Stimulated activated CD4-positive, alpha-beta T cell treated with anti-CD3 and anti-CD28 coated beads, TNF-alpha, amount 100 ng/mL, for 4 hours (primary cell): ENCODE results near the gene RAB1B.

Source experiments
- DNase-seq, 3 experiments: peaks; one replicate each; pipeline ENCODE4 v3.0.0-alpha.2; 2020; ENCODE audit warnings: low read depth in 3 of 3

RAB1B gene

DNA sequence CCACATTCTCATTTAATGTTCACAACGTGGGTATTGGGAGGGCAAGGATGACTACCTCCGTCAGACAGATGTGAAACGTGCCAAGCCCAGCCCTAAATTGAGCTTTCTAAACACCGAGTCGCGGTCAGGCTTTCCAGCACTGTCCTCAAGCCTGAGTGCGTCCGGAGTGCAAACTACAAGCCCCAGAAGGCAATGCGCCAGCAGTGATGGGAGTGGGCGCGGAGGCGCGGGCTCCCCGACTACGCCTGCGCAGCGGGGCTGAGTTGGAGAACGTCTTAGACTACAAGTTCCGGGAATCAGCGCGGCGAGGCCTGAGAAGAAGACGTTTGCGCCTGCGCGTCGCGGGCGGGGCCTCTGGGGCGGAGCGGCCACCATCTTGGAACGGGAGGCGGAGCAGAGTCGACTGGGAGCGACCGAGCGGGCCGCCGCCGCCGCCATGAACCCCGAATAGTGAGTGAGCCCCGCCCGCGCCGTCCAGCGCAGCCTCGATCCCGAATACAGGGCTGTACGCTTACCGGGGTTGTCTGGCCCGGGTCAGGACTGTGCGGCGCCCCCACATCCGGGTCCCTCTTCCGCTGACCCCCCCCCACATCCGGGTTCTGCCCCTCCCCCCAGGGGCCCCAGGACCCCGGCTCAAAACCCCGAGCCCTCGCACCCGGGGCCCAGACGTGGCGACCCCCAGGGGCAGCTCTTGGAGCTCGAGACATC is at the start of gene RAB1B:
TSS of gene RAB1B (plus strand) at position 396 of the 708 bp plus-strand sequence. CDS start at position 437, 41 bp downstream.
- peak; percentile 99 to 100 (median 99) for DNase-seq

DNA sequence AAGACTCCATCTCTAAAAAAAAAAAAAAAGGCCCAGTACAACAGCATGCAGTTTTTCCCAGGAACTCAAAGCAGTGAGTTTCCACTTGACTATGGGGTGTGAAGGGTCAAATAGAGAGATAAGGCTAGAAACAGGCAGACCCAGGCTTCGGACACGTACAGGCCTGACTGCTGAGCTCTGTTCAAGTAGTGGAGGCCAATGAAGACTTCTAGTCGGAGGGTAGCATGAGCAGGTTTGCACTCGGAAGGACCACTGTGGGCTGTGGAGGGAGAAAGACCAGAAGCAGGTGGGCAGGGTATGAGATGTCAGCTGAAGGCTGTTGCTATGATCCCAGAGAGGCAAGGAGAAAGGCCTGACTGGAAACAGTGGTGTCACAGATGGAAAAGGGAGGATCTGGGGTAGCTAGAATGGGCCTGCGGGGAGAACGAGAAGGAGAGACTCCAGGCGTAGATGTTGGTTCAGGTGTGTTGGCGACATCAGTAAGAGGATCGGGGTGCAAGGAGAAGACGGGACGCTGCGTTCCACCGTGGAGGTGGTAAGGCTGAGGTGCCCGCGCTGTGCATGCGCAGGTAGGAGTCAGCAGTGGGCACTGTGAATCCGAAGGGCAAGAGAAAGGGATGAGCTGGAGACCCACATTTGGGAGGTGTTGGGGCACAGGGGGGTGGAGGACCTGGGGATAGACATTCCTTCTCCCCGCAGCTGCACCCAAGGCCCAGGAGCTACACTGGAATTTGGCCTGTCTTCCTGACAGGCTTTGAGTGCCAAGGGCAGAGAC is 49.4 kb upstream of the RAB1B start:
- DNase-seq = no peak

DNA sequence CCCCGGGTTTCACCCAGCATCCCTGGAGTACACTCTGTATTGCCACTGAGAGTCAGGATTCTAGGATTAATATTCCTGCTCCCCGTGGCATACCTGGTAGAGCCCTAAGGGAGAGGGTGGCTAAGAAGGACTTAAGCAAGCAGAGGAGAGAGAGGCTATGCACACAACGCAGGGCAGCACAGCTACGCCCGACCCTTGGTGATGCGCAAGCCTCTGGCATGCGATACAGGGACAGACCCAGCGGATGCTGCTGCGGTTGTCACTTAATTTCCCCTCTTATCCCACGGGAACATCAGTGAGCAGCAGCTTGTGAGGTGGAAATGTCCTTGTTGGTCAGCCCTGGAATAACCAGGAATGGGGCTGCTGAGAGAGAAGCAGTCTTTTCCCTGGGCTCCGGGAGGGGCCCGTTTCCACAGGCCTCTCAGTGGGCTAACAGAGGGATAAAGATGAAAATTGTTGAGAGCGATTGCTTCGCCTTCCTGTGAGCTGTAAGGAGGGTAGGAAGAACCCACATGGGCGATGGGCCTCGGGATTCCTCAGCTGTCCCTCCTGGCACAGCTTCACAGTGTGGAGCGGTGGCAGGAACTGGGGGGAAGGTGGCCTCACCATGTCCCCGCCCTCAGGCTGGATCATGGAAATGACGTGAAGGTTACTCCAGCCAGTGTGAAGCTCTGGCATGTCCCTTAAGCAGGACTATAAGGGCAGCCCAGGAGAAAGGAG is 48.4 kb upstream of the RAB1B start:
- DNase-seq = no peak

DNA sequence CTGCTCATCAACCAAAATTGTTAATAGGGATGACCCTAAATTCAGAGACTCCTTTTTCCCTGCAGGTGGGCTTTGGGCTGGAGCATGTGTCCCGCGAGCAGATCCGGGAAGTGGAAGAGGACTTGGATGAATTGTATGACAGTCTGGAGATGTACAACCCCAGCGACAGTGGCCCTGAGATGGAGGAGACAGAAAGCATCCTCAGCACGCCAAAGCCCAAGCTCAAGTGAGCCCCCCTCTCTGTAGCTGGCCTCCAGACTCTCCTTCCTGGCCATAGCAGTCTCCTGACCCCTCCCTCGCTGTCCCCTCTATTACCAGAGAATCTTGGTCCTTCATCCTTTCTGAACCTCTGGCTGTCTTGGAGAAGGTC is 47.9 kb upstream of the RAB1B start:
- no peak for DNase-seq

DNA sequence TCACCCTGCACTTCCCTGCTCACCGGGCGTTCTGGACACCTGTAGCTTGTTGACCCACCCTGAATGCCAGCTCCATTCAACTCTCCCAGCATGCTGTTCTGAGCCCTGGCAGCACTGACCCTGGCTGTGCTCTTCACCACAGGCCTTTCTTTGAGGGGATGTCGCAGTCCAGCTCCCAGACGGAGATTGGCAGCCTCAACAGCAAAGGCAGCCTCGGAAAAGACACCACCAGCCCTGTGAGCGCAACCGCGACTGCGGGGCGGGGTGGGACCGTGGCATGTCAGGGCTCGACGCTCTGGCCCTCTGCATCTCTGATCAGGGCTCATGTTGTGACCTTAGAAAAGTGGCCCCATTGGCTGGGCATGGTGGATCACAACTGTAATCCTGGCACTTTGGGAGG is 47.4 kb upstream of the RAB1B start:
- no peak for DNase-seq

DNA sequence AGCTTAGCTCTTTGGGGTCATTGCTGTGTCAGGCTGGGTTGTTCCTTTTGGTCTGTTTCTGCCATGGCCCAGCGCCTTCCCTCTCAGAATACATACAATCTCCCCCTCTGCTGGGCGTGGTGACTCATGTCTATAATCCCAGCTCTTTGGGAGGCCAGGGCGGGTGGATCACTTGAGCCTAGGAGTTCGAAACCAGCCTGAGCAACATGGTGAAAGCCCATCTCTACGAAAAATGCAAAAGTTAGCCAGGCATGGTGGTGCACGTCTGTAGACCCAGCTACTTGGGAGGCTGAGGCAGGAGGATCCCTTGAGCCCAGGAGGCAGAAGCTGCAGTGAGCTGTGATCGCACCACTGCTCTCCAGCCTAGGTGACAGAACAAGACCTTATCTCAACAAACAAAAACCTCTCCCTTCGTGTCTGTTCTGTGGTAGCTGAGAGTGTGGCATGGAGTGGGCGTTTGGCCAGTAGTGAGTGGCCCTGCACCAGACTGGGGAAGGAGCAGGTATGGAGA is 46.7 kb upstream of the RAB1B start:
- no peak for DNase-seq

DNA sequence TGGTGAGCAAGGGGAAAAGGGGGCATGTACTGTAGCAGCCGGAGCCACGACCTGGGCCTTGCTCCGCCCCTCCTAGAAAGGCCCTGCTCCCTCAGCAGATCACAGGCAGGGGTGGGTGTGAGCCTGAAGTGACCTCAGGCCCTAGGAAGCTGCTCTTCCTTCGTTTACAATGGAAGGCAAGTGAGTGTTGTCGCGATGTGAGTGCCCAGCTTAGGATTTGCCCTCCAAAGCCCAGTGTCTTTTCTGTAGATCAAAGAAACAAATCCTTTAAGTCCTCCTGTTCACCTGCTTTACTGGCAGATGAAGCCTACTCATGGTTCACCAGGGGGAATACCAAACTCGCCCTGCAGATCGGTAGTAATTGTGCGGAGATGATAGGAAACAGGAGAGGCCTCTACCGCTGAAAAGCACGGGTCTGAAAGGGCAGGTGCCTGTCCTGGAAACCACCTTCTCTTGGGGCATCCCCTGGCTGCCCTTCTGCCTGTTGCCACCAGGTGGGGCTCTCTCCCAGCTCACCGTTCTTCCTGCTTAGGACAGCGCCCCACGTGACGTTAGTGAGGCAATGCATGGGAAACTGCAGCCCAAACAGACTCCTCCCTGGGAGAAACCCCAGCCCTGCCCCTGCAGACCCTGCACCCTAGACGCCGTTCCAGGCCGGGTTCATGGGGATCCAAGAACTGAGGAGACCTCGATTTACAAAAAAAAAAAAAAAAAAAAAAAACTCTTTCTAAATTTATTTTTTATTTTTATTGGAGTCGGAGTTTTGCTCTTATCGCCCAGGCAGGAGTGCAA is 45.9 kb upstream of the RAB1B start:
- DNase-seq = peak; percentile 75 to 90 (median 85)

DNA sequence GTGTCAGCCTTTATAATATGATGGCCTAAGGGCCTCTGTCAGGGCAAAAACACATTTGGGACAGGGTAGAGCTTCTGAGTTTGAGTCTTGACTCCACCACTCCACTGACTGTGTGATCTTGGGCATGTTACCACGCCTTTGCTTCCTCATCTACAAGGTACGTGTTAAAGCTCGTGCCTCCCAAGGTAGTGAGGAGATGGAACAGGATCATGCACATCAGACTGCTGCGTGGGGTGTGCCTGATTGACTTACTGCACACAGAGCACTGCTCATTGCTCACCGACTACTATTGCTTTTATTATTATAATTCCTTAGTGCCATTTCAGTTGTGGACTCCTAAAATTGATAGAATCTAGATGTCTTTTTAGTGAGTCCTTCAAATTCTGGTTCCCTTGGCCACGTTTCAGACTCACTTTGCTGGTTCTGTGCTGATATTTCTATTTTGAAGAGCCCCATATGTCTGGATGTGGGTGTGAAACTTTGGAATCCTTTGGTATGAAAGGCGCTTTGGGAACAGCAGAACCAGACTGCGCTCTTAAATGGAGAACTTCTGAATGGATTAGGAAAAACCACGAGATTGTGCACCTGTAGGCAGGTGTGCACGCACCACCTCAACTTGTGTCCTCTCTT is 44.1 kb upstream of the RAB1B start:
- no peak for DNase-seq

DNA sequence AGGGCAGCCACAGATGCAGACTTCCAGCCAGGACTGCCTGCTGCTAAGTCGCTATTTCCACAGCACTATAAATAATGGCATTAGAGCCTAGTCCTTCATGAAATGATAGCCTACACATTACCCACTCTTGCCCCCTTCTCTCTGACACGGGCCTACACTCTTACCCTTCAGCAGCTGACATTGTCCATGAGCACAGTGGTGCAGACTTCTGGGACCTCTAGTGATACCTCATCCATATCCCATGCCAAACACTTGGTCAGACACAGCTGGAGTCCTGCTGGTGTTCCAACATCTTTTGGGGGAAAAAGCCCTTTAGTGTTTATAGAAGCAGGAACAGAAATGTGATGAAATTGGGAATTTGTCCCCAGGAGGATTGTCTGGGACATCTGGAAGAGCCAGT is 43.4 kb upstream of the RAB1B start:
- DNase-seq = no peak

DNA sequence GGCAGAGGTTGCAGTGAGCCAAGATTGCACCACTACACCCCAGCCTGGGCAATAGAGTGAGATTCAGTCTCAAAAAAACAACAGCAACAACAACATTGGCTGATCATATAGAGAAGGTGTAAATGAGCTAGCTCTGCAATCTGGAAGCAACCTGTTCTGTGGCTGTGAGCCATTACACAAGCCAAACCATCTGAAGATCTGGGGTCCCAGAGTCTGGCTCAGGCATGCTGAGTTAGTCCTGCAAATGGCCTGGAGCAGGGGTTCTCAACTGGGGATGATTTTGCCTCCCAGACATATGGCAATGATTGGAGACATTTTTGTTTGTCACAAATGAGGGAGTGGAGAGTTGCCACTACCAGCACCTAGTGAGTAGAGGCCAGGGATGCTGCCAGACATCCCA is 42.3 kb upstream of the RAB1B start:
- DNase-seq = no peak

DNA sequence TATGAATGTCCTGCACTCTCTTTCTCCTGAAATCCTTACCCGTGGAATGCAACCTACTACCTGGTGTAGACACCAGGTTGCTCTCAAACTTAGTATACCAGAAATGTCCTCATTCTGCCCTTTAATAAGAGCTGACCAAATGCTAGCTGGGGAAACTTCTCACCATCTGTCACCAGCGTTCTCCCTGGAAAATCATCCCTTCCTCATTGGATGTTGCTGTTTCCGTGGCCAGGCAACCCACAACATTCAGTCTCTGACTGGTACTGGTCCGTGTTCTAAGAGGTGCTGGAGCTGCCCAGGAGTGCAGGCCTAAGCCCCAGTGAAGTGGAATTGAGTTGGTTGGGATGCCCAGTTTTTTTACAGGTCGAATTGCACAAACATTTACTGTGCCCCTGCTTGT is 40.7 kb upstream of the RAB1B start:
- no peak for DNase-seq

DNA sequence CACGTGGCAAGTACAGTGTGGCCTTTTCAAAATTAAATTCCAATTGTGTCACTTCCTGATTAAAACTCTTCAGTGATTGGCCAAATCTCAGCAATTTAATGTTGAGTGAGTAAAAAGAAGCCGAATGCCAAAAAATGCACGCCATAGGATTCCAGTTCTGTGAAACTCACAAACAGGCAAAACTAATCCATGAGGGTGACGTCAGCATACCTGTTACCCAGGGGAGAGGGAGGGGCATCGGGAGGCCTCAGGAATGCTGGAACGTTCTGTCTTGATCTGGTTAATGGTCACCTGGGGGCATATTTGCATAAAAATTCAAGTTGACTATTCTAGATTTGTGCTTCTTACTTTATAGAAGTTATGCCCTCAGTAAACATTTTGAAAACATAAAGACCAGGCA is 39.9 kb upstream of the RAB1B start:
- no peak for DNase-seq

DNA sequence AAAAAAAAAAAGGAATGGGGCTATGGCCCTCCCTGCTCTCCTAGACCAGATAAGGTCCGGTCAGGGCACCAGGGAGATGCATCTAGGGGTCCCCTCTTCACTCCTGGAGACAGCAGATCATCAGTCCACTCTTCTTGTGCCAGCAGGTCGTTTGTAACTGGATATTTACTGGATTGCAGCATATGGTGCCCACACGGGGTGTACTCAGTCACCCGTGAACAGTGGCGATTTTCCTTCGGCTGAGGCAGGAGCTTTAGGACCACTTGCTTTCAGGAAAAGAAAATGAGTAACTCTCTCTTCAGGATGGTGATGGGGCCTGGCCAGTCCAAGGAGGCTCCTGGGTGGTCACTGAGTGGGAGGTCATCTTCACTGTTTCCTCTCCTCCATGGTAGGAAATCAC is 38.3 kb upstream of the RAB1B start:
- DNase-seq = no peak

DNA sequence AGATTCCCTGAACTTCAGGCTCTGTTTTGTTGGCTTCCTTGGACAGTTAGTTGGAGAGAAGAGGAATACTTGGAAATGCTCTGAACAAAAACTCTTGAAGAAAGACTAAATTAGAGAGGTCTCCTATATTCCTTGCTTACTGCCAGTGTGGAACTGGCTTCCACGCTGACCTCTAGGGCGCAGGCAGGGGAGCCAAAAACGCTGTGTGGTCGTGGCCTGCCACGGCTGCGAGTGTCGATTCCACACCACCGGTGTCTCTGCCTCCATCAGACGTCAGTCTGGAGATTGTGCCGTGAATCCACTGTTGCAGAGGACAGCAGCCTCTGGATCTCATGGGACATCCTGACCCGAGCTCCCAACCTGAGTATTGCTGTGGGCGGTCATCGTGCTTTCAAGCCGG is 37.5 kb upstream of the RAB1B start:
- no peak for DNase-seq

DNA sequence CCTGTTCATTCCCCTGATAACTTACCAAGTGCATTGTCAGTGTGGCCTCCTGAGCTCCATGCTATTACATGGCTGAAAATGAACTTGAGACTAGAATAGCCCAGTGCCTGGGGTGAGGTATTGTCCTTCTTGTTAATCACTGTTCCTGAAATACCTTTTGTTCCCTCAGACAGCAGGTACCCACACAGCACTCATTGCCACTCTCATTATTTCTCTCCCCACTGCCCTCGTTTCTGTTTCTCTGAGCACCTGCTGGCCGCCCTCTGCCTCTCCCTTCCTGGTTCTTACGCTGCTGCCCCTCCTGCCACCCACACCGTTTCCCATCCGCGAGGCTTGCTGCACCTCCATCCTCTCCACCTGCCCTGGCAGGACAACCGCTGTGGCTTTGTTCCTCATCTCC is 36.9 kb upstream of the RAB1B start:
- no peak for DNase-seq

DNA sequence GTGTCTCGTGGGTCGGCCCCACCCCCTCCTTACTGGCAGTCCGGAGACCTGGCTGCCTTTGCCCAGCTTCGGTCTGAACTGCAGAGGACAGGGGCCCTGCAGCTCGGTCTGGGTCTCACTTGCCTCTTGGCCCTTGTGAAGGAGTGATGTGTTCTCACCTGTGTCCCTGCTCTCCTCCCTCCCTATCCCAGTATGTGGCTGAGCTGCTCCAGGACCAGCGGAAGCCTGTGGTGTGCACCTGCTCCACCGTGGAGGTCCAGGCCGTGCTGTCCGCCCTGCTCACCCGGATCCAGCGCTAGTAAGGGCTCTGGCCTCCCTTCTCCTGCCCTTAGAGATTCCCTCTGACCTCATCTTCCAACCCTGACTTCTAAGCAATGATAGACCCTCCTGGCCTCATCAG is 35.7 kb upstream of the RAB1B start:
- DNase-seq = no peak

DNA sequence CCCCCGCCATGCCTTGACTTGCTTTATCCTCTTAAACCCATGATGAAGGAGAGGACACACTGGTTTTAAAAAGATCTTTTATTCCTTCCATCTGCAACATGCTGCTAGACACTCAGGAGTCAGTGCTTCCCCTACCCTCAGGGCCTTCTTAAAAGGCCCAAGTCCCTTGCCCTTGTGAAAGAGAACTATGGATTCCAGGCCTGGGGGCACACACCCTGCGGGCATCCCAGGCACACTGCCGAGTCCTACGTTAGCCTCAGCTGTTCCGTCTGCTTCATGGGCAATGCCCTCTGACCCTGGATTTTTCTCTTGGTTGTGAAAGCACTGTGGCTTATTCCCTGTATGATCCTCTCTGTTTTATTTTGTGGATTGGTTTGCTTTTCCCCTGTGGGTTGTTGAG is 35.1 kb upstream of the RAB1B start:
- no peak for DNase-seq

DNA sequence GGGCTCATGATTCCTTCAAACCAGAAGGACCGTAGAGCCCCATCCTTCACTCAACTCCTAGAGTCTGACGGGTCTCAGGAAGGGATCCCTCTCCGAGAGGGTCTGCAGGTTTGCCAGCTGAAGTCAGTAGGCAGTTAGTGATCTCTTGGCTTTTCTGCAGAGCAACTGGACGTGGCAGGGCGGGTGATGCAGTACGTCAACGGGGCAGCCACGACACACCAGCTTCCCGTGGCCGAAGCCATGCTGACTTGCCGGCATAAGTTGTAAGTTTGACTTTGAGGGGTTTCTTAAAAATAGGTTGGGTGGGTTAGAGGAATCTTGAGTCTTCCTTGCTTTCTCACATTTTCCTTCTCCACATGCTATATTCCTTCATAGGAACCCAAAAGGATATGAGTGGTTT is 33.3 kb upstream of the RAB1B start:
- no peak for DNase-seq

DNA sequence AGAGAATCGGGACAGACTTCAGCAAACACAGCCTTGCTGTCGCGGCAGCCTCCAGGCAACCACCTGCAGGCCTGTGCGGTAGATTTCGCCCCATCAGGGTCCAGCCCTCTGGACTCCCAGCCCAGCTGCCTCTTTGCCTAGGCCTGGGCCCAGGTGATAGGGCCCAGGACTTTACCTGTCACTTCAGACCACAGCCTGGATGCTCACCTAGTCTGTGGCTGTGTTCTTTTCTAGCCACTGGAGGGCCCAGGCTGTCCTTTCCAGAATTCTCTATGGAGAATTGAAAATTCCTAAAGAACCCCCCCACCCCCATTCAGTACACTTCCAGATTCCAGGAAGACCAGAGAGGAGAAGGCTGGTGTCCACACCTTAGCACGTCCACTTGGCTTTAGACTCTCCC is 30.6 kb upstream of the RAB1B start:
- DNase-seq = no peak

DNA sequence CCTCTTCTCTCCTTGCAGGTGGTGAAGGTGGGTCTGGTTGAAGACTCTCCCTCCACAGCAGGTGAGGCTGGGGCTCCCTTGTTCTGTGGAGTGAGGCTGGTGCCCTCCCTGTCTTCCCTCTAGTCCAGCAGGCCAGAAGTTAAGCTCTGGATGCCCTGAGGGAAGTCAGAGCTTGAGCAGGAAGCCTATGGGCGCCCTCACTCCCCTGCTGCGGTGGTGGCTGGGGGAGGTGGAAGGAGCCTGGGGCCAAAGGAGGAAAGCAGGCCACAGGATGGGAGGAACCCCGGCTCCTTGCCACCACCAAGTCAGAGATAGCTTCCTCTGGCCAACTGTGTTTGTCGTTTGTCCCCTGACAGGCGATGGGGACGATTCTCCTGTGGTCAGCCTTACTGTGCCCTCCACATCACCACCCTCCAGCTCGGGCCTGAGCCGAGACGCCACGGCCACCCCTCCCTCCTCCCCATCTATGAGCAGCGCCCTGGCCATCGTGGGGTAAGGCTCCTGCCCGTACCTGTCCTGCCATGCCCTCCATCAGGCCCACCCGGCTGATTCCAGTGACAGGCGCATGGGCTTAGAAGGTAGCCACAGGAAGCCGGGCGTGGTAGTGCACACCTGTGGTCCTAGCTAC is 29.5 kb upstream of the RAB1B start:
- DNase-seq = no peak

DNA sequence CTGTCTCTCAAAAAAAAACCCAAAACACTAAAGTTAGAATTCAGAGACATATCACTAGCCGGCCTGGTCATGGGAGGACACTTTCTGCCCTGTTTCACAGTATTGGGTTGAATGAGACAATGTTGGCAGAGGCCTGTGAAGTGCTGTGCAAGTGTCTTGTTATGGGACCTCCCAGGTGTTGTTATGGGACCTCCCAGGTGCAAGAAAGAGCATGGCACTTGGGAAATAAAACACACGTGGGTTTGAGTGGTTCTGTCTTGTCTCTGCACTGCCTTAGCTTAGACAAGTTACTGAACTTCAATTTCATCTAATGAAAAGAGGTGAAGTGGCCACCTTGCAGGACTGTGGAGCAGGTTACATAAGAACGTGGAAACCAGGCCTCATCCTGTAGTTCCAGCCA is 28.9 kb upstream of the RAB1B start:
- DNase-seq = no peak
